GM18867 (cell line): ENCODE data around the gene KLHDC8A.

ENCODE experiments used
- ATAC-seq: cut with Tn5 transposase; IDR thresholded peaks from one replicate; pipeline ENCODE4 v1.9.1; 2021; ENCODE audit warnings: mild to moderate bottlenecking, moderate library complexity; ENCODE audit not compliant: unreplicated experiment

Gene KLHDC8A

DNA sequence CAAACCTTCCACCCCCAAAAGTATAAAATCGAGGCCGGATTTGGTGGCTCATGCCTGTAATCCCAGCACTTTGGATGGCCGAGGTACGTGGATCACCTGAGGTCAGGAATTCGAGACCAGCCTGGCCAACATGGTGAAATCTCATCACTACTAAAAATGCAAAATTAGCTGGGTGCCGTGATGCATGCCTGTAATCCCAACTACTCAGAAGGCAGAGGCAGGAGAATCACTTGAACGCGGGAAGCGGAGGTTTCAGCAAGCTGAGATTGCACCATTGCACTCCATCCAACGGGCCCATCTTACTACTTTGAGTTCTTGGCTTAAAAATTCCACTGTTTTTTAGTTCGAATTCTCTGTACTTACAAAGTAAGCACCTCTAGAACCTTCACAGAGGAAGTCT, 11.0 kb downstream of the KLHDC8A start:
- no peak for ATAC-seq

DNA sequence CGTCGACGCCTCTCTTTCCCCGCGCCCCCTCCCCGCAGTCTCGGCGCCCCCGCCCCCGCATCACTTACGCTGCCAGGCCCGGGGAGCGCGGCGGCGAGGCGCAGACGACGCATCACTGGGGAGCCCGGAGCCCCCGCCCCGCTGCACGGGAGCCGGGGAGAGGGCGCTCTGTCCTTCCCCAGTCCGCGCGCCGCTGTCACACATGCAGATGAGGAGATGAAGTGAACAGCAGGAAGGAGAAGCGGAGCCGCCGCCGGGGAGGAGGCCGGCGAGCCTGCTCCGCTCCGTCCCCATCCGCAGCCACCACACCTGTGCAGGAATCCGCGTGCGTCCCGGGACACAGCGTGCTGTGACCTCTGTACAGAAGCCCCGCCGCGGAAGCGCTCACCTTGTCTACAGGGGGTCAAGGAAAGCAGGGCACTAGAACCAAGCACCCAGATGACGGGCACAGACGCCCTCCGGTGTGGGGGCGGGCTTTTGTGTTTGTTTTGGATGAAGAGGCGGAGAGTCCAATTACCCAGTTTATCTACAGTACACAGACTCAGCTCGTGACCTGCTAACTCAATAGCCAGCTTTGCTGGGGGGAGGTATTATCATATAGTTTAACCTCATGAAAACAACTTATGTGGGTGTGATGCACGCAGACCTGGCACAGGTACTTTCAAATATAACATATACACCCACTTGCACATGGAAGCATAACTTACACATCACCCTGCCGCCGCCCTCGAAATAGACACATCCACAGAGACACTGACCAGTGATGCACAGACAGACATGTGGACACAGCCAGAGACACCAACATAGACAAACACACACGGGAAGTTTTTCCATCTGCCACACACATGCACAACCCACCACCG, 12.4 kb downstream of the KLHDC8A start:
- ATAC-seq: no peak

DNA sequence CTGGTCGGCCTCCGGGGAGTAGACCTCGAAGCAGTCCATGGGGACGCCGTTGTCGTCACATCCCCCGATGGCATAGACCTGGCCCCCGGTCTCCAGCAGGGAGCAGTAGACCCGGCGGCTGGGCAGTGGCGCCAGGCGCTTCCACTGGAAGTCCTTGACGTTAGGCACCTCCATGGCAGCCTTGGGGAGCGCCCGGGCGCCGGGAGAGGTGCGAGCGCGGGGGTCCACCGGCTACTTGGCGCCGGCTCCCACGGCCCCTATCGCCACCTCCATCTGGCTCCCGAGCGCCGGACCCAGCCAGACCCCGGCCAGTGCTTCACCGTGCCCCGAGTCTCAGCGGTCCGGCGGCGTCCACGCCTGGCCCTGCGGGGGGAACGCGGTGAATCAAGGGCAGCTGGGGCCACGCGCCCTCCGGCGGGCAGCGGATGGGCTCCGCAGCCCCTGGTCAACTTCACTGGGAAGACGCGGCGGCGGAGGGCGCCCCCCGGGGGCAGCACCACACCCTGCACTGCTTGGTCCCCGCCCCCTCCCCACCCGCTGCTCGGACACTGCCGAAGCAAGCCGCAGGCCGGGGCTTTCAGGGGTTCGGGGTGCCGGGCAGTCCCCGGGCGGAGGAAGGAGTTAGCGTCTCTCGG, 13.2 kb downstream of the KLHDC8A start:
- no peak for ATAC-seq

DNA sequence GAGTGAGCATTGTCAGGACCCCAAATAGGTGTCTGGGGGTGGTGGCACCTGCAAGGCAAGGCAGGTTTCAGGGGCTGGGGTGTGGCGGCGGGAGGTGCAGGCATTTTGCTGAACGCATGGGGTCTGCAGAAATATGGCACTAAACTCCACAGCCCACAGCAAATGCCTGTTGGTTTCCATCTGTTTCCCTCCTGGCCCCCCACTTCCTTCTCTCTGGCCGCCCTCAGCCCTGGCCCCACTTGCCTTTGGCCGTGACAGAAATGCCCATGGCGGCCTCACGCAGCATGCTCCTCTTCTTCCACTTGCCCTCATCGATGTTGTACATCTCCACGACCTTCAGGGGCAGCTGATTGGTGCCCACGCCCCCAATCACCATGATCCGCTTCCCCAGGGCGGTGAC, 13.7 kb downstream of the KLHDC8A start:
- ATAC-seq: no peak

DNA sequence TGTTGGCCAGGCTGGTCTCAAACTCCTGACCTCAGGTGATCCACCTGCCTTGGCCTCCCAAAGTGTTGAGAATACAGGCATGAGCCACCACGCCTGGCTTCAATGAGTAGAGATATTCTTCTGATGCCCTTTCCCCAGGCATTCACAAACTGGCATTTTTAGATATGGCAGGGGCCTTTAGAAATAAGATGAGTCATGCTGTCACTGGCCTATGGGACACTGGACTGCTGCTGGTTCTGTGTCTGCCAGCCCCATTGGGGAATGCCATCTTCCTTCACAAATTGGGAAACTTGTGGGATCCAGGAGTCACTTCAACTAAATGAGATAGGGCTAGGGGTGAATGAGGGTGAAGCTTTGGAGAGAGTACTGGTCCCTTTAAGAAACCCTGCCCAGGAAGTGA, 16.0 kb downstream of the KLHDC8A start:
- no peak for ATAC-seq

DNA sequence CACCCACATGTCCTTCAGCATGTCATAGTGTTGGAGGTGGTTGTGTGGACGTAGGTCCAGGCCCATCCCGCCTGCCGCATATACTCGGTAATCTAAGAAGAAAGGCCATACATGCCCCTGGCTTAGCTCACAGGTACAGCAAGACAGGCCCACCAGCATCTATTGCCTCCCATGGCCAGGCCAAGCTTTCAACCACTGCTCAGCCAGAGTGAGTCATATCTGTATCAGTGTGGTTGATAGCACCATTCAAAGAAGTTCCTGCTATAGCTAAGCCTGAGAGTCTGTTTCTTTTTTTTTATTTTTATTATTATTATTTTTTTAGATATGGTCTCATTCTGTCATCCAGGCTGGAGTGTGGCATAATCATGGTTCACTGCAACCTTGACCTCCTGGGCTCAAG, 17.0 kb downstream of the KLHDC8A start:
- ATAC-seq: peak; percentile 82

DNA sequence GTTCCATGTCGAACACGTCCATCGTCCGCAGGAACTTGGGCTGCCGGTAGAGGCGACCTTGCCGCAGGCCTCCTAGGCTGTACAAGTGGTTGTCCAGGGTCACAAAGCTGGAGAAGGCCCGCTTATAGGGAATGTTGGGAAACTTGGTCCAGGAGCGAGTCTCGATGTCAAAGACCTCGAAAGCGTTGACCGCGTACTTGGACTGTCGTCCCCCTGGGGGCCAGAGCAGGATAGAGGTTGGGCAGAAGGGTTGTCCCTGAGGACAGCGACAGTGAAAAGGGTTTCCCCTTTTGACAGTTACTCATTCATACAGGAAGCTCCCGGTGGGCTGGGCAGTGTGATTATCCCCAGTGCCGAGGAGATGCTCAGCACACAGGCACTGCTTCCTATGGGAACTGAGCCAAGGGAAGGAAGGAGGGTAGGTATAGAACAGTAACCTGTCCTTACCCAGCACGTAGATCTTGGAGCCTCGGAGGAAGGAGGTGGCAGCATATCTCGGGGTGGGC, 17.5 kb downstream of the KLHDC8A start:
- peak; percentile 7 for ATAC-seq

DNA sequence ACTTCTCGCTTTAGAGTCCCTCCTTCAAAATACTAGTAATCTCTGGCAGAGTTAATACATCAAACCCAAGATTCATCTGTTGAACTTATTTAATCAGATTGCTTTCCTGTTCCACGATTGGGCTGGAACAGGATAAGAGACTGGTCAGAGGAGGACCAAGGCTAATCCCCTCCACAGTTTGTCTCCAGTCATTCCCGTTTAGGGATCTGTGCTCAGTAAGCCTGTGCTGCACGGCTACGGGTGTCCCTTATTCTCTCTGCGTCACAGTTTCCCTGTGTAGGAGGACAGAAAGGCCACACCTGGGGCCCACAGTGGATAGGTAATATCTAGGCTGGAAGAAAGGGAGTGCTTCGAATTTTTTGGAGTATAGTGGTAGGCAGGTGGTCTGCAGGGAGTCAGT, 18.7 kb downstream of the KLHDC8A start:
- no peak for ATAC-seq

DNA sequence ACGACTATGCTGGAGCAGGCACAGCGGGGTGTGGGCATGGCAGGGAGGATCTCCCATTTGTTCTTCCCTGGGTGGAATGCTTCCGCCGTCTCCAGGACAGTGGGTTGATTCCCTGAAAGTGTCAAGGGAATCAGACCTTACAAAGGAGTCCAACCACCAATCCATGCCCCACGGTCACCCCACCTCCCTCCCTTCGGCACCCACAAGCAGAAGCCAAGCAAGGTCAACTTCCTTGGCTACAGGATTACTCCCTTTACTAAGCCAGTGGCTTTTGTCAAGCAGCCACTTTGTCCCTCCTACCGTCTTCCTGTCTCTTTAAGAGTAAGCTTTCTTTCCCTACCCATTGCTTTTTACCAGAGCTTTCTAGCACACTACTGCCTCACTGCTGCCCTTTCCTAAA, 19.2 kb downstream of the KLHDC8A start:
- no peak for ATAC-seq

DNA sequence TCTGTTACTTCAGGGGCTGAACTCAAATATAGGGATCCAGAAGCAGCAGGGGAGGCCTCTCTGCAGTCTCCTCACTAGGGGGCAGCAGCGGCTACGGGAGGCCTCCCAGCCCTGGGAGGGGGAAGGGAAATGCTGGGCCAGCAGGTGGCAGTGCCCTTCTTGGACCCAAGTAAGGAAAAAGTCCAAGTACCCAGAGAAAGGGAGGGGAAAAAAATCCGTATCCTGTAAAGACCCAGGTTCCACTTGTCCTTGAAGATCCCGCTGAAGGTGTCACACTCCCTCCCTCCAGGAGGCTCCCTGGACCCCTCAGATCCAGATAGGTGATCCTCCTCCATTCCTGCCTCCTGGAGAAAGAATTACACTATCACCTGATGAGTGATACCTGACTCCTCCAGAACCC, 21.0 kb downstream of the KLHDC8A start:
- ATAC-seq: peak; percentile 52

DNA sequence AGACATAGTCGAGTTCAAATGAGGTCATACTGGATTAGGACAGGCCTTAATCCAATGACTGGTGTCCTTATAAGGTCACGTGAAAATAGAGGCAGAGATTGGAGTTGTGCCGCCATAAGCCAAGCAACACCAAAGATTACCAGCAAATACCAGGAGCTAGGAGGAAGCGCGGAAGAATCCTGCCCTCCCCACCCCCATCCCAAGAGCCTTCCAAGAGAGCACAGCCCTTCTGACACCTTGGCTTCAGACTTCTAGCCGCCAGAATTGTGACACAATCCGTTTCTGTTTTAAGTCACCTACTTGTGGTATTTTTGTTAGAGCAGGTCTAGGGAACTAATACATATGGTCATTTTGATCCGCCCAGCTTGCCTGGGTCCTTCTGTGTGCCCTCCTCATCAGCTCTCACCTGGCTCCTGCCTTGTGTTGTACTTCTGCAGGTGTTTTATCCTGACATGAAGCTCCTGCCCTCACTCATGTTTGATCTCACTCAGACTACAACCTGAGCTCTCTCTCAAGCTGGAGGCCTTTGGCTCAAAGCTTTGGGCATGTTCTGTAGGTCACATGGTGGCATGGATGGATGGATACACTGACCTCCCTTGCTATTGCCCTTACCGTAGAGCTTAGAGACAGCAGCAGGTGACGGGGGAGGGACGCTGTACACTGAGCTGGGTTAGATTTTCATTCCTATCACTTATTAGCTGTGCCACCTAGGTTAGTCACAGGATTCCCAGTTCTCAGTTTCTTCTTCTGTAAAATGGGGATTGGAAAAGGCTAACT, 24.5 kb downstream of the KLHDC8A start:
- ATAC-seq: no peak

DNA sequence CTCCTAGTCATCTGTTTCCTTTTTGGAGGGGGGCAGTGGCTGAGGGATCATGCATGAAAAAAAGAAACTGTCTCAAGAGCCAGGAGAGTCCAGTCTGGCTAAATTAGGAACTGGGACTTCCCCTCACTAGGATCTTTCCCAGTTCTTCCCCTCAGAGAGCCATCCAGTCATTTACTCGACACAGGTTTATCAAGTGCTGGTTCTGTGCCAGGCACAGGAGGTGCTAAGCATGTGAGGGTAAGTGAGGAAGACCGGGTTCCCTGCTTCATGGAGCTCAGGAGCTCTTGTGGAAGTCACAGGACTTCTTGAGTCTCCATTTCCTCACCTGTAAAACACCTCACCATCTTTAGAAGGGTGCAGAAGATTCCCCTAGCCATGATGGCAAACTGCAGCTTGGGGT, 26.6 kb downstream of the KLHDC8A start:
- no peak for ATAC-seq

DNA sequence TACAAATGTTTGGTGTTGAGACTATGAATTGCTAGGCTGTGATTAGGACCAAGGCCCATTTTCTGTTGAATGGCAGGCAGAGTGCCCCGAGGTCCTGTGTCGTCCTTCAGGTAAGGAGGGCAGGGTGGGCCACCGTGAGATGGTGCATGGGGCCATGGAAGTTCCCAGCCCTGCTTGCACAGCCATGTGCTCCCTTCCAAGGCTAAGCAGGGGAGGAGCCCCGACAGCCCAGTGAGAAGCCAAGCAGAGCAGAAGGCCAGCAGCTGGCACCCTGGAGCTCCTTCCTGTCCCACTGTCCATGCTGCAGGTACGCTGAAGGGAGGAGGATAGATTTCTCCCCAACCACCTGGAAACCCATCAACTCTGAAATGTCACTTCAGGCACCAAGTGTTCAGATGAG, 27.0 kb downstream of the KLHDC8A start:
- ATAC-seq: no peak

DNA sequence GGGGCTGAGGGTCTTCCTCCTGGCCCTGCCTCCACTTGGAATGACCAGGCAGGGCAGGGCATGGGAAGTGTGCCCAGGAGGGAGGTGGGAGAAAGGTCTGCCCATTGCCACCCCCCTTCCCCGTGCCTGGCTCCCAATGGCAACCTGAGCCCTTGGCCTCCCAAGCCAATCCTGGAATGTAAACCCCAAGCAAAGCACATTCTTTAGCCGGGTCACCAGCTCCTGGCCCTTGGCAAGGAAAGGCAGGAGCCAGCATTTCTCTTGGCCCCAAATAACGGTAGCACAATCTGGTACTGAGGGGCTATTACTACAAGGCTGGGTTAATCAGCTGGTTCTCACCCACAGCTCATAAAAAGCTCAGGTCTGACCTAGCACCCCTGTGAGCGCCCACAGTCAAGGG, 28.2 kb downstream of the KLHDC8A start:
- ATAC-seq: no peak

DNA sequence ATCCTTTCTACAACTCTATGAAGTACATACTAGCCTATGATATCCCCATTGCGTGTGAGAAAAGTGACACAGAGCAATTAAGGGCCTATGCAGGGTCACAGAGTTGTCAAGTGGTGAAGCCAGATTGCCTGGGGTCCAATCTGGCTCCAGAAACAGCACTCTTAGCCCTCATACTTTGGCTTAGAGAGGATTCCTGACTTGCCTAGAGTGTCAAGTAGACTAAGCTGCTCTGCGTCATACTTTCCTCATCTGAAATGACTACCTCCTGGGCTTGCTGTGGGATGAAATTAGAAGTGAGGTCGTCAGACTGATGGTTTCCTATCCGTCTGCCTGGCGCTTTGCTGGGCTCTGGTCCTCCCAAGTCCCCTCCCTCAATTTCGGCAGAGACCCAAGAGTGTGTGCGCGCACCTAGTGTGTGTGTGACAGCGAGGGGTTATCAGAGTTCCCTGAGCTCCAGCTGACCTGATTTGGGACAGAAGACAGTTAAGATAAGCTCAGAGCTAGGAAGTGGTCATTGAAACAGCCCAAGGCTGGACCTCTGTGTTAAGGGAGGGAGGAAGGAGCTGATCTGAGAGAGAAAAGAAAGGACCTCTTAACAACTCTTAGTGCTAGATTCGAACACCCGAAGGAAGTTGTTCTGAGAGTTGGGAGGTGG, 29.8 kb downstream of the KLHDC8A start:
- no peak for ATAC-seq

DNA sequence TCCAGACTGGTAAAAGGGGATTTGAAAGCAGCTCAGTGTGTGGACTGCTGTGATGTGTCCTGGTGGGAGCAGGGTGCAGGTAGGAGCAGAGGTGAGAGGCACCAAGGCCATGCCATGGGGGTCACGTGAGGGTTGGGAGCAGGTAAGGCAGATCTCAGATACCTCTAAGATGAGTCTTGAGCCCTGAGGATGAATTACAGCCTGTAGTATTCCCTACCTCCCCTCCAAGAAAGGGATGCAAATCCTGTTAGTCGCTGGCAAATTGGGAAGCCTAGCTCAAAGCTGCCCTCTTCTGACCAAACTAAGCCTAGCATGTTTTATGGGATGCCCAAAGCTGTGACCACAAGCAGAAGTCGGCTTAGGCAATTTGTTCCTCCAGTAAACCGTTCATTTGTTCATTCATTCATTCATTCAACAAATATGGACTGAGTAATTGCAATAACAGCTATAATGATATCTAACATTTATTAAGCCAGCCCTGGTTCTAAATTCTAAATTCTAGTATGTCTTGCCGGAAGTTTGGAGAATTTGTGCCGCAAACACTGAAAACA, 31.3 kb downstream of the KLHDC8A start:
- no peak for ATAC-seq

DNA sequence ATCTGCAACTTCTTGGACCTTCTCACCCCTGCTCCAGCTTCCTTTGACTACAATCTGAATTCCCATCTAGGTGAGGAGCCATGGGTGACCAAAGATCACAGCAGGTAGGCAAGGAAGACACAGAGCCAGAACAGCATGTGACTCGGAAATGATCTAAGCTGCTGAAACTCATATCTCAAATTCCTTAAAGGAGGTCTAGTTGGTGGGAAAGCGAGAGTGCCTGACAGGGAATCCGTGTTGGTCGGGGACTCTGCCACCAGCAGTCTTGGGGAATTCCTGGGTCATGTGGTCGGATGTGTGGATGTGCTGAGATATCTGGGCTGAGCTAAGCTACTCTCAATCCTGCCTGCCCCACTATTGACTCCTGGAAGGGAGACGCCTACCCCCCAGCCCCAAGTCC, 31.9 kb downstream of the KLHDC8A start:
- no peak for ATAC-seq

DNA sequence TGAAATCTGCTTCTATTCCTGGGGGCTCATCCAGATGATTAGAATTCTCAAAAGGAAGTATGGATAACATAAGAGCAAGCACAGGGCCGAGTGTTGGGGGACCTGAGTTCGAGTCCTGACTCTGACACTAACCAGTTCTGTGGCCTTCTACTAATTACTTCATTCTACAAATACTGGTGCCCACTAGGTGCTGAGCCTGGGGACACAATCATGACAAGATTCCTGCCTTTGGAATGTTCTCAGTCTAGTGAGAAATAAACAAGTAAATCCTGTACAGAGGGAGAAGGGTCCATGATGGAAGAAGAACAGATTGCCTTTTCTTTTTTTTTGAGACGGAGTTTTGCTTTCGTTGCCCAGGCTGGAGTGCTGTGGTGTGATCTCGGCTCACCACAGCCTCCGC, 32.9 kb downstream of the KLHDC8A start:
- no peak for ATAC-seq

DNA sequence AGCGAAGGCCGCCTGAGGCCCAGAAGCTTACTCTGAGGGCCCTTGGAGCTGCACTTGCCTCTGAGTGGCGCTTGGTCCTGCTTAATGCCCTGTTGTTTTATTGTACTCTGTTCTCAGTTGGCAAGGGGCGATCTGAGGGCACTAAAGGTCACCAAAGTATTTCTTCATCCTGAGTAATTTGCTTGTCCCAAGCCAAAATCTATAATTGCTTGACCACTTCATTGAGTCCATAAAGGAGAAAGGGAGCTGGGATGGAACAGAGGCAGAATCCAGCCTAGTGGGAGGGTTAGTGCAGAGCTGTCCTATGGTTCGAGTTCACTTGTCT, 34.8 kb downstream of the KLHDC8A start:
- no peak for ATAC-seq

DNA sequence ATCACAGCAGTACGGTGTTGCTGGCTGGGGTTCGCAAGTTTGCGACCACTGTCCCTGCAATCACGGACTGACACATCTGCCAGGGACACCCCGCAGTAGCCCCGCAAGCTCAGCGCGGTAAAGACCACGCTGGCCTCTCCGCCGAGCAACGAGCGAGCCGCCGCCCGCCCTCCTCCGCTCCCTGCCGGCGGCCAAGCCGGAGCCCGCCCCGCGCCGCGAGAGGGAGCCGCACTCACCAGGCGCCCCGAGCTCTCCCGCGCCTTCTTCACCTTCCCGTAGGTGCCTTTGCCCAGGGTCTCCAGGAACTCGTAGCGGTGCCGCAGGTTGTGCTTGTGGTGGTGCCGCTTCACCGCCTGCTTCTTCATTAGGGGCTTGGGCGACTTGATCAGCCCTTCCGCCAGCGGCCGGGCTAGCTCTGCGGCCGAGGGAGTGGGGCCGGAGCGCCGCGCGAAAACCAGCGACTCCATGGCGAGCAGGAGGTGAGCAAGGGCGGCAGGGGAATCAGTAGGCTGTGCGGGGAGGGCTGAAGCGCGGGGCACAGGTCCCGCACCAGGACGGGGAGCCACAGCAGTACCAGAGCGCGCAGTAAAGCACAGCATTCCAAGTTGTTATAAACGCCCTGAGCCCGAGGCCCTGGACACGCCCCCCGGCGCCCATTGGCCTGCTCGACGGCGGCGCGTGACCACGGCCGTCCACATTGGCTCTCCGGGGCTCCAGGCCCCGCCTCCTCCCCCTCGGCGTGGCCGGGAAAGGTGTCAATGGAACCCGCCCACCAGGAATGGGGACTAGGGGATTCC, 35.4 kb downstream of the KLHDC8A start, which contains the start of gene NUAK2:
Gene NUAK2 (minus strand): TSS at position 584 of the 797 bp plus-strand sequence. CDS start 117 bp downstream, at position 467.
- no peak for ATAC-seq
